H1 (cell line): ENCODE results near the gene YBX1. TPM values are rescaled to one million over a fixed set of nuclear protein-coding genes. Genes with fewer than 3 reads are reported as not detected.
A peak's percentile ranks its signal among the peaks of the same experiment; 100 is the strongest.

Experiments used
- CTCF ChIA-PET: fragments of 300-600 bp; sonication (Branson Sonifier 250); formaldehyde crosslinking; loops from one replicate; lab custom pipeline; 2021; ENCODE audit not compliant: partially characterized antibody; lab: Charles Lee
- POLR2A ChIA-PET: fragments of 300-600 bp; sonication (Branson Sonifier 250); formaldehyde crosslinking; loops from one replicate; lab custom pipeline; 2021; ENCODE audit warnings: inconsistent platforms; ENCODE audit not compliant: partially characterized antibody; lab: Charles Lee
- DNase-seq, 2 experiments: peaks; one replicate each; pipeline versions ENCODE4 v3.0.0 to v3.0.0-alpha.2; 2010 to 2022; ENCODE audit warnings: low spot score in 2 of 2, low read depth in 1 of 2, mixed read lengths in 1 of 2
- FAIRE-seq: peaks from 2 replicates; lab custom pipeline; 2011; peaks lifted over from hg19 to GRCh38; lab: Jason Lieb, UNC
- H2AFZ ChIP-seq: 2 replicates; pipeline ENCODE4 v1.8.1; 2012; ENCODE audit warnings: low read length, inconsistent platforms
- H2AK5ac ChIP-seq: 2 replicates; pipeline ENCODE4 v1.6.1; 2013; ENCODE audit warnings: low read depth, low read length
- H2BK120ac ChIP-seq: replicated peaks from 2 replicates; pipeline ENCODE3; 2013; ENCODE audit warnings: low read depth, low read length, inconsistent platforms
- H2BK12ac ChIP-seq: 2 replicates; pipeline ENCODE4 v1.6.1; 2013; ENCODE audit warnings: low read depth, low read length
- H2BK15ac ChIP-seq: 2 replicates; pipeline ENCODE4 v1.6.1; 2013; ENCODE audit warnings: low read length
- H2BK20ac ChIP-seq: 2 replicates; pipeline ENCODE4 v1.6.1; 2013; ENCODE audit warnings: low read length
- H2BK5ac ChIP-seq: 2 replicates; pipeline ENCODE4 v1.6.1; 2013; ENCODE audit warnings: low read depth, low read length
- H3K14ac ChIP-seq: 2 replicates; pipeline ENCODE4 v1.6.1; 2013; ENCODE audit warnings: inconsistent platforms; ENCODE audit not compliant: insufficient read length
- H3K18ac ChIP-seq: 2 replicates; pipeline ENCODE4 v1.6.1; 2013; ENCODE audit warnings: low read length; ENCODE audit errors: extremely low read depth
- H3K23ac ChIP-seq: 2 replicates; pipeline ENCODE4 v1.6.1; 2013; ENCODE audit warnings: inconsistent platforms; ENCODE audit not compliant: insufficient read length
- H3K23me2 ChIP-seq: 2 replicates; pipeline ENCODE4 v1.6.1; 2013; ENCODE audit warnings: low read depth, low read length
- H3K27ac ChIP-seq: 2 replicates; pipeline ENCODE4 v1.6.1; 2011; ENCODE audit warnings: low read depth, low read length, inconsistent platforms
- H3K27me3 ChIP-seq, 4 experiments: replicated peaks in 1 of 4; 1 replicate in 1 of 4; 2 replicates in 3 of 4; pipeline versions ENCODE4 v1.6.1 to v1.8.1; 2011 to 2013; ENCODE audit warnings: low read length in 3 of 4, mild to moderate bottlenecking in 3 of 4, inconsistent platforms in 2 of 4, mixed read lengths in 2 of 4, moderate library complexity in 1 of 4; ENCODE audit not compliant: control insufficient read depth in 3 of 4, insufficient read depth in 3 of 4; ENCODE audit errors: extremely low read depth in 1 of 4
- H3K36me3 ChIP-seq, 4 experiments: 2 replicates each; pipeline versions ENCODE4 v1.6.1 to v1.8.1; 2011 to 2013; ENCODE audit warnings: mild to moderate bottlenecking in 4 of 4, low read length in 3 of 4, moderate library complexity in 2 of 4, control low read depth in 1 of 4, inconsistent platforms in 1 of 4; ENCODE audit not compliant: insufficient read depth in 4 of 4, control insufficient read depth in 2 of 4
- H3K4ac ChIP-seq: replicated peaks from 2 replicates; pipeline ENCODE3; 2013; ENCODE audit warnings: low read length, low read depth, mixed read lengths, inconsistent platforms; ENCODE audit not compliant: insufficient read length
- H3K4me1 ChIP-seq, 4 experiments: replicated peaks in 1 of 4; 1 replicate in 1 of 4; 2 replicates in 3 of 4; pipeline versions ENCODE4 v1.6.1 to v1.8.1; 2011 to 2013; ENCODE audit warnings: low read length in 3 of 4, inconsistent platforms in 2 of 4, mixed read lengths in 1 of 4; ENCODE audit not compliant: insufficient read depth in 4 of 4, control insufficient read depth in 3 of 4
- H3K4me2 ChIP-seq, 2 experiments: 2 replicates each; pipeline versions ENCODE4 v1.6.1 to v1.8.1; 2011 to 2013; ENCODE audit warnings: low read depth in 2 of 2, low read length in 2 of 2, control low read depth in 1 of 2, inconsistent platforms in 1 of 2, mild to moderate bottlenecking in 1 of 2; ENCODE audit not compliant: insufficient read depth in 1 of 2
- H3K4me3 ChIP-seq, 4 experiments: fragments of 200-600, 300-600 bp in 1 of 4; sonication (generic), shearing (Covaris generic), sonication (Bioruptor Twin) in 1 of 4; 2 replicates each; pipeline versions ENCODE4 v1.5.1 to v1.8.1; 2011 to 2016; ENCODE audit warnings: low read length in 4 of 4, low read depth in 3 of 4, control low read depth in 2 of 4, inconsistent platforms in 2 of 4, mild to moderate bottlenecking in 2 of 4, mixed read lengths in 1 of 4, moderate library complexity in 1 of 4; ENCODE audit not compliant: insufficient read depth in 2 of 4; ENCODE audit errors: extremely low read depth in 1 of 4
- H3K56ac ChIP-seq: replicated peaks from 2 replicates; pipeline ENCODE3; 2013; ENCODE audit warnings: low read depth, mild to moderate bottlenecking, mixed read lengths, low read length, inconsistent platforms; ENCODE audit not compliant: insufficient read length
- H3K79me1 ChIP-seq: 2 replicates; pipeline ENCODE4 v1.6.1; 2013; ENCODE audit warnings: low read depth, low read length, control low read depth
- H3K79me2 ChIP-seq, 2 experiments: 2 replicates each; pipeline versions ENCODE4 v1.6.1 to v1.8.1; 2012 to 2013; ENCODE audit warnings: low read length in 2 of 2, mild to moderate bottlenecking in 2 of 2, inconsistent platforms in 1 of 2; ENCODE audit not compliant: insufficient read depth in 2 of 2, control insufficient read depth in 1 of 2
- H3K9ac ChIP-seq, 4 experiments: replicated peaks in 1 of 4; 1 replicate in 1 of 4; 2 replicates in 3 of 4; pipeline versions ENCODE4 v1.6.1 to v1.8.1; 2011 to 2013; ENCODE audit warnings: low read depth in 3 of 4, low read length in 3 of 4, control low read depth in 2 of 4, mild to moderate bottlenecking in 2 of 4, moderate library complexity in 2 of 4, inconsistent platforms in 1 of 4; ENCODE audit errors: extremely low read depth in 1 of 4
- H3K9me3 ChIP-seq, 2 experiments: 2 replicates each; pipeline versions ENCODE4 v1.6.1 to v1.8.1; 2012 to 2013; ENCODE audit warnings: mild to moderate bottlenecking in 2 of 2, moderate library complexity in 2 of 2, control low read depth in 1 of 2, inconsistent platforms in 1 of 2, low read depth in 1 of 2, low read length in 1 of 2, mixed read lengths in 1 of 2; ENCODE audit not compliant: insufficient read depth in 2 of 2
- H4K20me1 ChIP-seq, 2 experiments: replicated peaks in 1 of 2; 2 replicates each; pipeline versions ENCODE3 to v1.8.1; 2011 to 2013; ENCODE audit warnings: inconsistent platforms in 2 of 2, low read length in 2 of 2, mild to moderate bottlenecking in 1 of 2; ENCODE audit not compliant: insufficient read depth in 2 of 2, control insufficient read depth in 1 of 2
- H4K5ac ChIP-seq: 2 replicates; pipeline ENCODE4 v1.6.1; 2013; ENCODE audit warnings: low read length, low read depth, mixed read lengths, inconsistent platforms; ENCODE audit not compliant: insufficient read length
- H4K8ac ChIP-seq: 2 replicates; pipeline ENCODE4 v1.8.0; 2013; ENCODE audit warnings: mild to moderate bottlenecking, moderate library complexity, low read length, inconsistent platforms; ENCODE audit not compliant: insufficient read depth; ENCODE audit errors: extremely low read depth
- H4K91ac ChIP-seq: replicated peaks from 2 replicates; pipeline ENCODE3; 2013; ENCODE audit warnings: low read length, mixed read lengths, inconsistent platforms; ENCODE audit not compliant: insufficient read length
- CREB1 ChIP-seq: IDR thresholded peaks from 2 replicates; pipeline ENCODE4 v1.6.1; 2012; ENCODE audit warnings: inconsistent platforms
- CTBP2 ChIP-seq: IDR thresholded peaks from 2 replicates; pipeline ENCODE4 v1.7.0; 2011; ENCODE audit warnings: borderline replicate concordance, mild to moderate bottlenecking, moderate library complexity, mixed read lengths, low read length; ENCODE audit not compliant: insufficient read depth, insufficient read length
- EZH2 ChIP-seq: fragments of 200-600 bp; sonication (generic); IDR thresholded peaks from 2 replicates; pipeline ENCODE4 v1.7.1; 2012; ENCODE audit warnings: low read depth, mild to moderate bottlenecking, moderate library complexity, low read length, inconsistent platforms; ENCODE audit not compliant: severe bottlenecking
- MAX ChIP-seq: IDR thresholded peaks from 2 replicates; pipeline ENCODE4 v1.6.1; 2012; ENCODE audit warnings: inconsistent platforms
- RNF2 ChIP-seq: fragments of 200-900, 300-1000 bp; sonication (generic); IDR thresholded peaks from 2 replicates; pipeline ENCODE4 v1.7.1; 2016; ENCODE audit warnings: borderline replicate concordance, low read depth, mild to moderate bottlenecking, antibody characterized with exemption, low read length; ENCODE audit not compliant: poor library complexity, severe bottlenecking; ENCODE audit errors: missing control alignments
- SP4 ChIP-seq: IDR thresholded peaks from 2 replicates; pipeline ENCODE4 v1.6.1; 2012; ENCODE audit warnings: low read length, inconsistent platforms
- USF2 ChIP-seq: IDR thresholded peaks from 2 replicates; pipeline ENCODE4 v1.6.1; 2011; ENCODE audit warnings: low read length, improper control_type of control experiment
- WGBS, 2 experiments: shearing (Covaris generic) in 1 of 2; methylation state at CpG; one replicate each; pipeline versions ENCODE4 v1.1.6 to v1.1.7; 2013 to 2015; ENCODE audit warnings: low lambda C conversion rate in 2 of 2, mixed read lengths in 2 of 2, inconsistent platforms in 1 of 2, low coverage in 1 of 2, missing lambda C conversion rate in 1 of 2; ENCODE audit not compliant: insufficient replicate concordance in 2 of 2, insufficient coverage in 1 of 2, insufficient read length in 1 of 2; ENCODE audit errors: extremely low coverage in 1 of 2, missing lambda C conversion rate in 1 of 2; 5-methylcytosine and 5-hydroxymethylcytosine counted together
- polyA plus RNA-seq, 7 experiments: library from polyadenylated mRNA; depleted of rRNA in 3 of 7; stranded (reverse) in 5 of 7; unstranded in 2 of 7; fragments of >200 nt in 5 of 7; fragments of 200-250 nt in 2 of 7; gene quantifications; 1 replicate in 5 of 7; 2 replicates in 1 of 7; 4 replicates in 1 of 7; pipeline versions ENCODE4 v1.2.1 to v1.2.3, GENCODE V29; 2011 to 2013; ENCODE audit warnings: missing spikeins in 2 of 7, mixed read lengths in 2 of 7
- total RNA-seq: library from RNA; stranded (reverse); fragmentation: NEBNext Ultra II Directional; extraction: Animal tissue kit (Norgen Biotek cat#: 25700); gene quantifications from 2 replicates; pipeline ENCODE4 v1.2.1, GENCODE V29; 2021
- TF ChIP-seq, protein P1 (sequence below): IDR thresholded peaks from 2 replicates; pipeline ENCODE4 v1.6.1; 2012; ENCODE audit warnings: inconsistent platforms

YBX1 gene
- total and polyA plus RNA-seq, 2 of the 8 experiments (the other 6 are each of a cell fraction or from before 2014, with no cell fraction given), result 438 to 1,219 TPM

- H2BK120ac ChIP-seq, result no peak overlapping the region
- peaks cover 45 to 65% of the 10 kb centered on the region in 2 experiments for H4K20me1 ChIP-seq
- no peak overlapping the region for H3K27ac ChIP-seq
- no peaks in the 10 kb centered on the region; the same call in 1 of the 2 replicates for H3K23me2 ChIP-seq
- H3K23ac ChIP-seq, result no peak overlapping the region
- ChIA-PET CTCF (interaction anchor here (1.0 to 2.0 kb wide), 10 partner anchors 11 to 354 kb away, joined by 3 to 6 read pairs (median 4); no protein-coding TSS in a partner anchor), POLR2A (interaction anchor here (0.6 to 4.2 kb wide), 9 partner anchors 9 to 219 kb away, joined by 3 to 94 read pairs (median 4); partner anchors contain the start of genes C1orf50, P3H1 and YBX1)
- no peak overlapping the region for H2BK12ac ChIP-seq
- no peak overlapping the region for H3K14ac ChIP-seq
- no peak overlapping the region for H2AK5ac ChIP-seq
- FAIRE-seq (no peak), DNase-seq (no peak)
- H3K9ac ChIP-seq, result no peak overlapping the region
- no peak overlapping the region for H2BK15ac ChIP-seq
- H4K5ac ChIP-seq, result no peak overlapping the region
- peaks cover 77 to 100% of the 10 kb centered on the region in 2 experiments for H3K79me2 ChIP-seq
- H3K4me1 ChIP-seq, result peaks cover 0 to 9% (median 5%) of the 10 kb centered on the region in 4 experiments; a peak in 4 of 7 replicates
- no peak overlapping the region for H3K4ac ChIP-seq
- TF ChIP-seq EZH2, result no peak
- no peak for TF ChIP-seq RNF2
- TF ChIP-seq CREB1, result no peak
- TF ChIP-seq, protein P1, sequence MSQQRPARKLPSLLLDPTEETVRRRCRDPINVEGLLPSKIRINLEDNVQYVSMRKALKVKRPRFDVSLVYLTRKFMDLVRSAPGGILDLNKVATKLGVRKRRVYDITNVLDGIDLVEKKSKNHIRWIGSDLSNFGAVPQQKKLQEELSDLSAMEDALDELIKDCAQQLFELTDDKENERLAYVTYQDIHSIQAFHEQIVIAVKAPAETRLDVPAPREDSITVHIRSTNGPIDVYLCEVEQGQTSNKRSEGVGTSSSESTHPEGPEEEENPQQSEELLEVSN, result no peak
- TF ChIP-seq USF2, result no peak
- TF ChIP-seq CTBP2, result no peak
- TF ChIP-seq MAX, result no peak
- no peak for TF ChIP-seq SP4
- H4K8ac ChIP-seq, result no peak overlapping the region
- no peak overlapping the region for H3K4me3 ChIP-seq
- H3K4me2 ChIP-seq, result peak overlapping the region; percentile 33 to 41; a peak in 1 of 4 replicates
- H3K36me3 ChIP-seq, result peaks cover 2 to 51% (median 17%) of the 10 kb centered on the region in 4 experiments; a peak in 6 of 8 replicates
- H4K91ac ChIP-seq, result no peak overlapping the region
- WGBS, 2 experiments, result 94% methylated on average over 4 of the region's 4 CpGs; no CpG with 5 or more reads in 1 of the 2 experiments
- no peaks in the 10 kb centered on the region for H3K9me3 ChIP-seq
- H2BK5ac ChIP-seq, result no peak overlapping the region
- H3K27me3 ChIP-seq, result no peaks in the 10 kb centered on the region
- no peak overlapping the region for H2AFZ ChIP-seq
- H3K79me1 ChIP-seq, result no peaks in the 10 kb centered on the region; the same call in none of the 2 replicates
- H3K56ac ChIP-seq, result no peak overlapping the region
- H3K18ac ChIP-seq, result no peak overlapping the region
- no peak overlapping the region for H2BK20ac ChIP-seq
These were observed 8.9 kb downstream of the YBX1 start for GRCh38 chr1:42691157-42691498.
